Smooth muscle cell (in vitro differentiated cells): ENCODE results near the gene MAP7D2. TPM values are rescaled to one million over a fixed set of nuclear protein-coding genes. Genes with fewer than 3 reads are reported as not detected.

Source experiments
- DNase-seq: peaks from one replicate; lab custom pipeline; 2025; ENCODE audit not compliant: unreplicated experiment; lab: John Stamatoyannopoulos, UW
- H2AFZ ChIP-seq: fragments of 200-600 bp; sonication (generic); 2 replicates; pipeline ENCODE4 v1.6.0; 2016; ENCODE audit warnings: antibody characterized with exemption, low read depth, mild to moderate bottlenecking
- H3F3A ChIP-seq: fragments of 200-600 bp; sonication (generic); 2 replicates; pipeline ENCODE4 v1.6.0; 2017; ENCODE audit warnings: antibody characterized with exemption, low read depth
- H3K27ac ChIP-seq: fragments of 200-600 bp; sonication (generic); 2 replicates; pipeline ENCODE4 v1.5.1; 2016; ENCODE audit warnings: low read depth, mild to moderate bottlenecking
- H3K27me3 ChIP-seq: fragments of 200-600 bp; sonication (generic); 2 replicates; pipeline ENCODE4 v1.6.1; 2016; ENCODE audit warnings: low read depth, mild to moderate bottlenecking
- H3K36me3 ChIP-seq: fragments of 200-600 bp; sonication (generic); 2 replicates; pipeline ENCODE4 v1.5.1; 2016; ENCODE audit warnings: low read depth
- H3K4me1 ChIP-seq: fragments of 200-600 bp; sonication (generic); 2 replicates; pipeline ENCODE4 v1.5.1; 2016; ENCODE audit warnings: low read depth
- H3K4me2 ChIP-seq: fragments of 200-600 bp; sonication (generic); 2 replicates; pipeline ENCODE4 v1.6.0; 2016; ENCODE audit warnings: mild to moderate bottlenecking
- H3K4me3 ChIP-seq: fragments of 200-600 bp; sonication (generic); 2 replicates; pipeline ENCODE4 v1.5.1; 2016; ENCODE audit warnings: mild to moderate bottlenecking
- H3K79me2 ChIP-seq: fragments of 200-600 bp; sonication (generic); 2 replicates; pipeline ENCODE4 v1.6.0; 2016; ENCODE audit warnings: low read depth, mild to moderate bottlenecking
- H3K9ac ChIP-seq: fragments of 200-600 bp; sonication (generic); 2 replicates; pipeline ENCODE4 v1.6.0; 2016; ENCODE audit warnings: low read depth
- H3K9me3 ChIP-seq: fragments of 200-600 bp; sonication (generic); replicated peaks from 2 replicates; pipeline ENCODE4 v1.5.1; 2016; ENCODE audit warnings: low read depth
- H4K20me1 ChIP-seq: fragments of 200-600 bp; sonication (generic); 2 replicates; pipeline ENCODE4 v1.6.0; 2016; ENCODE audit warnings: low read depth
- CTCF ChIP-seq: fragments of 200-600 bp; sonication (generic); IDR thresholded peaks from 2 replicates; pipeline ENCODE4 v1.5.1; 2017; ENCODE audit warnings: borderline replicate concordance, mild to moderate bottlenecking, antibody characterized with exemption; ENCODE audit not compliant: insufficient read depth, poor library complexity, severe bottlenecking
- WGBS: methylation state at CpG from one replicate; pipeline ENCODE4 v1.1.7; 2016; ENCODE audit warnings: low lambda C conversion rate; 5-methylcytosine and 5-hydroxymethylcytosine counted together
- polyA plus RNA-seq: library from polyadenylated mRNA; unstranded; fragments of >200 nt; fragmentation: Nextera tagmentation; extraction: Ambion mirVana; gene quantifications from 2 replicates; pipeline ENCODE4 v1.2.1, GENCODE V29; 2016
- total RNA-seq: library from RNA; depleted of rRNA; stranded (reverse); fragments of >200 nt; gene quantifications from 2 replicates; pipeline ENCODE4 v1.2.3, GENCODE V29; 2014

Gene MAP7D2
- total and polyA plus RNA-seq, 2 experiments from 2014 or later = 0.18 TPM; not detected in 1

- H3K4me1 ChIP-seq = no peaks in the 10 kb centered on the region
- H2AFZ ChIP-seq = no peak overlapping the region
- WGBS = 86% methylated on average over 8 of the region's 8 CpGs
- no peaks in the 10 kb centered on the region for H3K9me3 ChIP-seq
- no peaks in the 10 kb centered on the region for H3K79me2 ChIP-seq
- H3K4me3 ChIP-seq = no peak overlapping the region
- H4K20me1 ChIP-seq = no peaks in the 10 kb centered on the region
- H3K27me3 ChIP-seq = no peaks in the 10 kb centered on the region
- H3K9ac ChIP-seq = no peak overlapping the region
- no peaks in the 10 kb centered on the region for H3K36me3 ChIP-seq
- no peak for TF ChIP-seq CTCF
- H3K27ac ChIP-seq = no peak overlapping the region
- no peaks in the 10 kb centered on the region for H3F3A ChIP-seq
- H3K4me2 ChIP-seq = no peak overlapping the region
- no peak for DNase-seq
These were observed 63.2 kb downstream of the MAP7D2 start for GRCh38 chrX:20053537-20053936.

DNA sequence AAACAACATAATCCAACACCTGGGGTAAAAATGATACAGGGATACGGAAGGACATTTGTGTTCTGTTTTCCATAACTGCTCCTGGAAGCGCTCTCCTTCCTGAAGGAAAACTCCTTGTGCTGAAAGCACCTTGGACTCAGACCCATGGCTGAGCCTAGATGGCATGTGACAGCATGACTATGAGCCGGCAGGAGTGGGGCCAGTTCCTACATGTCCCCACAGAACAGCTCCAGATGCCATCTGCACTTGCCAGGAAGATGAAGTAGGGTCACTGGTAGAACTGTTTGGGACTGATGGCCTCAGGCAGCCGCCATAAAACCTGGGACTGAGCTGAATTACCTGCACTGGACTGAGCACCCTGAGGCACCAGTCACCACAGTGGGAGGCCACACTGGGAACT lies 69.8 kb downstream of the MAP7D2 start:
- no peaks in the 10 kb centered on the region for H3K27me3 ChIP-seq
- H3K9me3 ChIP-seq = no peaks in the 10 kb centered on the region
- no peaks in the 10 kb centered on the region for H4K20me1 ChIP-seq
- H3K4me3 ChIP-seq = no peak overlapping the region
- WGBS = 80% methylated on average over 4 of the region's 4 CpGs
- H3K4me1 ChIP-seq = no peaks in the 10 kb centered on the region
- no peaks in the 10 kb centered on the region for H3K79me2 ChIP-seq
- TF ChIP-seq CTCF = no peak
- H2AFZ ChIP-seq = no peak overlapping the region
- no peaks in the 10 kb centered on the region for H3K36me3 ChIP-seq
- H3K9ac ChIP-seq = no peak overlapping the region
- H3F3A ChIP-seq = no peaks in the 10 kb centered on the region
- H3K4me2 ChIP-seq = no peak overlapping the region
- H3K27ac ChIP-seq = no peak overlapping the region
- no peak for DNase-seq

DNA sequence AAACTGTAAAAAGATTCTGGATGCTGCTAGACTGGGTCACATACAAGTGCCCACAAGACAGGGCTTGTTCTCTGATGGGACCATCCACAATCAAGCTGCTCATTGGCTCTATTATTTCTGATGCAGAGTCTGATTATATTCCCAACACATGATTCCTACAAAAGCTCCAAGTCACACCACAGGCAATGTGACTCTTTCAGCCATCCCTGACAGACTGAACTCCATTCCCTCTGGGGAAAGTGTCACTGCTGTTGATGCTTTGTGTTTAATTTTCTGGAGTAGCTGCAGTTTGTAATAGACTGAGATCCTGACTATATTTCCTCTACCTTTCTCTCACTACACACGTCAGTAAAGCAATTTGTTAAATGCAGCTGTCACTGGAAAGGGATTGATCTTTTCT lies 70.5 kb downstream of the MAP7D2 start:
- no peaks in the 10 kb centered on the region for H3K36me3 ChIP-seq
- H2AFZ ChIP-seq = no peak overlapping the region
- H3K27me3 ChIP-seq = no peaks in the 10 kb centered on the region
- no peak overlapping the region for H3K4me3 ChIP-seq
- H3K9me3 ChIP-seq = no peaks in the 10 kb centered on the region
- H3K4me1 ChIP-seq = no peaks in the 10 kb centered on the region
- H3F3A ChIP-seq = no peaks in the 10 kb centered on the region
- H3K27ac ChIP-seq = no peak overlapping the region
- no peak overlapping the region for H3K9ac ChIP-seq
- no peak for DNase-seq
- no peaks in the 10 kb centered on the region for H4K20me1 ChIP-seq
- TF ChIP-seq CTCF = no peak
- H3K79me2 ChIP-seq = no peaks in the 10 kb centered on the region
- 69% methylated on average over 1 of the region's 1 CpG for WGBS
- no peak overlapping the region for H3K4me2 ChIP-seq

- Histone ChIP-seq H2AFZ (no peak overlapping the region), H3K27me3 (no peaks in the 10 kb centered on the region), H3F3A (no peaks in the 10 kb centered on the region), H3K36me3 (no peaks in the 10 kb centered on the region), H3K9ac (no peak overlapping the region), H4K20me1 (no peaks in the 10 kb centered on the region), H3K9me3 (no peaks in the 10 kb centered on the region), H3K4me2 (no peak overlapping the region), H3K4me3 (no peak overlapping the region), H3K4me1 (no peaks in the 10 kb centered on the region), H3K27ac (no peak overlapping the region), H3K79me2 (no peaks in the 10 kb centered on the region)
- 77% methylated on average over 7 of the region's 7 CpGs for WGBS
- TF ChIP-seq CTCF = no peak
- no peak for DNase-seq
These were observed 74.5 kb downstream of the MAP7D2 start for GRCh38 chrX:20042221-20042620.
